ENCODE results near the gene TBC1D21. TPM values are rescaled to one million over a fixed set of nuclear protein-coding genes. Genes with fewer than 3 reads are reported as not detected.

TBC1D21 gene
- total and polyA plus RNA-seq, 2 of the 8 experiments (the other 6 are each of a cell fraction or from before 2014, with no cell fraction given): not detected

DNA sequence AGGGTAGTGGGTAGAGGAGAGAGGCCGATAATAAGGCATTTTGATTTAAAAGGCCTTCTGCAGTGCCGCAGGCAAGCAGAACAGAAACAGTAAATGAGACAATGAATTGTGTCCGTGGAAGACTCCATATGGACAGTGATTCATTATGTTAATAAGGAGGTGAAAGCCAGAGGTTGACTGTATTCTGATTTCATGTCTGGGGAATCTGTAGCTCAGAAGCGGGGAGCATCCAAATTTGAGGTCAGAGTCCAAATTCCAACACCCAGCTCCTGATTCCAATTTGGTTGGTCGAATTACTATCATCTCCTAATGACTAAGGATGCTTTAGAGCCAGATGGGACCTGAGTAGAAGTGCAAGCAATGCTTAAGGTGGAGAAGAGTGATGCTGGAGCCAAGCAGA is 1.0 kb upstream of the TBC1D21 start:
- Histone ChIP-seq H3K56ac (replicated peaks; ENCODE audit: insufficient read length, low read depth, low read length) (no peak overlapping the region), H3K4me3 (ENCODE audit: extremely low read depth in 1 of 4, insufficient read depth in 2 of 4, low read depth in 3 of 4, low read length in 4 of 4) (no peak overlapping the region), H2BK12ac (ENCODE audit: low read depth, low read length) (no peak overlapping the region), H3K9ac (replicated peaks in 1 of 4; ENCODE audit: extremely low read depth in 1 of 4, low read depth in 3 of 4, low read length in 3 of 4) (no peak overlapping the region), H3K18ac (ENCODE audit: extremely low read depth, low read length) (no peak overlapping the region), H3K14ac (ENCODE audit: insufficient read length) (no peak overlapping the region), H2BK120ac (replicated peaks; ENCODE audit: low read depth, low read length) (no peak overlapping the region), H3K27me3 (replicated peaks in 1 of 4; ENCODE audit: control insufficient read depth in 3 of 4, extremely low read depth in 1 of 4, insufficient read depth in 3 of 4, low read length in 3 of 4) (peaks cover 0 to 3% (median 0%) of the 10 kb centered on the region in 4 experiments; a peak in 1 of 7 replicates), H3K36me3 (ENCODE audit: control insufficient read depth in 2 of 4, insufficient read depth in 4 of 4, low read length in 3 of 4) (no peaks in the 10 kb centered on the region), H2BK20ac (ENCODE audit: low read length) (no peak overlapping the region), H3K4me1 (replicated peaks in 1 of 4; ENCODE audit: control insufficient read depth in 3 of 4, insufficient read depth in 4 of 4, low read length in 3 of 4) (no peaks in the 10 kb centered on the region; a peak in 1 of 7 replicates), H4K20me1 (replicated peaks in 1 of 2; ENCODE audit: control insufficient read depth in 1 of 2, insufficient read depth in 2 of 2, low read length in 2 of 2) (no peaks in the 10 kb centered on the region), H3K27ac (ENCODE audit: low read depth, low read length) (no peak overlapping the region), H3K79me1 (ENCODE audit: low read depth, low read length) (no peaks in the 10 kb centered on the region), H3K23me2 (ENCODE audit: low read depth, low read length) (no peaks in the 10 kb centered on the region), H4K5ac (ENCODE audit: insufficient read length, low read depth, low read length) (no peak overlapping the region), H2BK5ac (ENCODE audit: low read depth, low read length) (no peak overlapping the region), H2AFZ (ENCODE audit: low read length) (no peak overlapping the region), H2AK5ac (ENCODE audit: low read depth, low read length) (no peak overlapping the region), H3K4me2 (ENCODE audit: insufficient read depth in 1 of 2, low read depth in 2 of 2, low read length in 2 of 2) (no peak overlapping the region), H4K91ac (replicated peaks; ENCODE audit: insufficient read length, low read length) (no peak overlapping the region), H3K4ac (replicated peaks; ENCODE audit: insufficient read length, low read depth, low read length) (no peak overlapping the region), H3K79me2 (ENCODE audit: control insufficient read depth in 1 of 2, insufficient read depth in 2 of 2, low read length in 2 of 2) (no peaks in the 10 kb centered on the region), H3K23ac (ENCODE audit: insufficient read length) (no peak overlapping the region), H2BK15ac (ENCODE audit: low read length) (no peak overlapping the region), H4K8ac (ENCODE audit: extremely low read depth, insufficient read depth, low read length) (no peak overlapping the region), H3K9me3 (ENCODE audit: insufficient read depth in 2 of 2, low read depth in 1 of 2, low read length in 1 of 2) (no peaks in the 10 kb centered on the region)
- POLR2A ChIA-PET (ENCODE audit: partially characterized antibody): no interaction called here
- DNase-seq (ENCODE audit: low read depth in 1 of 2, low spot score in 2 of 2) (no peak), FAIRE-seq (no peak)
- CTCF ChIA-PET (ENCODE audit: partially characterized antibody): interaction anchor here (0.9 to 5.4 kb wide), 24 partner anchors 10 to 157 kb away, joined by 3 to 113 read pairs (median 6); partner anchors contain the start of gene LOXL1
- WGBS, 2 experiments (ENCODE audit: extremely low coverage in 1 of 2, insufficient coverage in 1 of 2, insufficient read length in 1 of 2, insufficient replicate concordance in 2 of 2, low coverage in 1 of 2, low lambda C conversion rate in 2 of 2, missing lambda C conversion rate in 1 of 2): 82% methylated on average over 5 of the region's 5 CpGs; no CpG with 5 or more reads in 1 of the 2 experiments
- TF ChIP-seq NANOG (IDR thresholded peaks at IDR 0.05; ENCODE audit: insufficient read depth, low read depth, low read length, poor library complexity, severe bottlenecking) (no peak), RXRA (IDR thresholded peaks at IDR 0.05; ENCODE audit: insufficient read depth, low read depth, low read length) (no peak), BCL11A (IDR thresholded peaks at IDR 0.05; ENCODE audit: low read depth in 2 of 2, low read length in 2 of 2) (no peak), CHD1 (IDR thresholded peaks at IDR 0.05; ENCODE audit: low read depth, low read length) (no peak), POU5F1 (IDR thresholded peaks at IDR 0.05; ENCODE audit: low read depth, low read length) (no peak), KDM5A (IDR thresholded peaks at IDR 0.05; ENCODE audit: low read length) (no peak), MAX (IDR thresholded peaks at IDR 0.05) (no peak), CEBPB (IDR thresholded peaks at IDR 0.05; ENCODE audit: low read depth, low read length) (no peak), CHD2 (IDR thresholded peaks at IDR 0.05; ENCODE audit: low read length) (no peak), CBX8 (IDR thresholded peaks at IDR 0.05; ENCODE audit: borderline replicate concordance, low read depth, low read length) (no peak), KDM4A (IDR thresholded peaks at IDR 0.05; ENCODE audit: low read depth, low read length, severe bottlenecking) (no peak)
- TF ChIP-seq, protein P1, sequence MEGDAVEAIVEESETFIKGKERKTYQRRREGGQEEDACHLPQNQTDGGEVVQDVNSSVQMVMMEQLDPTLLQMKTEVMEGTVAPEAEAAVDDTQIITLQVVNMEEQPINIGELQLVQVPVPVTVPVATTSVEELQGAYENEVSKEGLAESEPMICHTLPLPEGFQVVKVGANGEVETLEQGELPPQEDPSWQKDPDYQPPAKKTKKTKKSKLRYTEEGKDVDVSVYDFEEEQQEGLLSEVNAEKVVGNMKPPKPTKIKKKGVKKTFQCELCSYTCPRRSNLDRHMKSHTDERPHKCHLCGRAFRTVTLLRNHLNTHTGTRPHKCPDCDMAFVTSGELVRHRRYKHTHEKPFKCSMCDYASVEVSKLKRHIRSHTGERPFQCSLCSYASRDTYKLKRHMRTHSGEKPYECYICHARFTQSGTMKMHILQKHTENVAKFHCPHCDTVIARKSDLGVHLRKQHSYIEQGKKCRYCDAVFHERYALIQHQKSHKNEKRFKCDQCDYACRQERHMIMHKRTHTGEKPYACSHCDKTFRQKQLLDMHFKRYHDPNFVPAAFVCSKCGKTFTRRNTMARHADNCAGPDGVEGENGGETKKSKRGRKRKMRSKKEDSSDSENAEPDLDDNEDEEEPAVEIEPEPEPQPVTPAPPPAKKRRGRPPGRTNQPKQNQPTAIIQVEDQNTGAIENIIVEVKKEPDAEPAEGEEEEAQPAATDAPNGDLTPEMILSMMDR (IDR thresholded peaks at IDR 0.05; ENCODE audit: control extremely low read depth in 1 of 3, insufficient read depth in 1 of 3, low read depth in 1 of 3, low read length in 3 of 3): no peak

Data from H1 (cell line).